SK-N-DZ (cell line): ENCODE data around the gene ISCU.

Source experiments
- DNase-seq: peaks from one replicate; pipeline ENCODE4 v3.0.0-alpha.2; 2015; ENCODE audit warnings: low spot score

The ISCU gene

DNA sequence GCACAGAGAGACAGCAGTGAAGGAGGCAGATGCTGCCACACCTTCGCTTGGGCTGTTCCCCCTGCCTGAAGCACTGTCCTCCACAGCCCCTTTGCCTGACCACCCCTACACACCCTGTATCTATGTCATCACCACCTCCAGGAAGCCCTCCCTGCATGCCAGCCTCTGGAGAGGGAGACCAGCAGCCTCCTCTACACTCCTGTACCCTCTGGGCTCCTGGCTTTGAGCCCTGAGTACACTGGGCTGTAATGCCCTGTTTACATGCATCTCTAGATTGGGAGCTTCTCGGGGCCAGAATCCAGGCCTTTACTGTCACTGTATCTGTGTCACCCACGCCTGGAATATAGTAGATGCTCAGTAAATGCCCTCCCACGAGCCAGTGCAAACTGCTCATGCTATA lies 41.3 kb downstream of the ISCU start:
- no peak for DNase-seq

DNA sequence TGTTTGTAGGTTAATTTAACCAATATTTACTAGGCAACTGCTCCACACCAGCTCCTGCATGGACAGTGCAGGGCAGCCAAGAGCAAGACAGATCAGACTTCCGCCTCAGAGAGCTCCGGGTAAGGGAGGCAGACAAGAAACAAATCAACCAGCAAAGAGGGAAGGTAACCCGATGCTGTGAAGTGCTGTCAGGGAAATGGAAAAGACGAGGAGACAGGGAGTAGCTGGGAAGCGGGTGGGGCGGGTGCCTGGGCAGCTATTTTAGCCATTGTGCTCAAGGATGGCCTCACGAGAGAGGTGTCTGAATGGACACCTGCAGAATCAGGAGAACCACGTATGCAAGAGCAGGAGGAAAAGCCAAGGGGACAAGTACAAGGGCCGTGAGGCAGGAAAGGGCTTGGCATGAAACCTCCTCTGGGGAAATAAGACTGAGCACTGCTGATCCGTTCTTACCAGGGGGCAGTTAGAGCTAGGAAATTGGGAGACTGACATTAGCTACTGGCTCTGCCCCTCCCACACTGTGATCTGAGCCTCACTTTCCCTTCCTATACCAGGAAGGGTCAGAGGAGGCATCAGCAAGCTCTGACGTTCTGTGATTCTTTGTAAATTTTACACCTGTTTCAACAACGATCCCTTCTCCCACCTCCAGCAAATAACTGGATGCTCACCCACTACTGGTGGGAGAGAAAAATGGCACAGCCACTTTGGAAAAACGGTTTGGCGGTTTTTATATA lies 42.0 kb downstream of the ISCU start:
- no peak for DNase-seq

DNA sequence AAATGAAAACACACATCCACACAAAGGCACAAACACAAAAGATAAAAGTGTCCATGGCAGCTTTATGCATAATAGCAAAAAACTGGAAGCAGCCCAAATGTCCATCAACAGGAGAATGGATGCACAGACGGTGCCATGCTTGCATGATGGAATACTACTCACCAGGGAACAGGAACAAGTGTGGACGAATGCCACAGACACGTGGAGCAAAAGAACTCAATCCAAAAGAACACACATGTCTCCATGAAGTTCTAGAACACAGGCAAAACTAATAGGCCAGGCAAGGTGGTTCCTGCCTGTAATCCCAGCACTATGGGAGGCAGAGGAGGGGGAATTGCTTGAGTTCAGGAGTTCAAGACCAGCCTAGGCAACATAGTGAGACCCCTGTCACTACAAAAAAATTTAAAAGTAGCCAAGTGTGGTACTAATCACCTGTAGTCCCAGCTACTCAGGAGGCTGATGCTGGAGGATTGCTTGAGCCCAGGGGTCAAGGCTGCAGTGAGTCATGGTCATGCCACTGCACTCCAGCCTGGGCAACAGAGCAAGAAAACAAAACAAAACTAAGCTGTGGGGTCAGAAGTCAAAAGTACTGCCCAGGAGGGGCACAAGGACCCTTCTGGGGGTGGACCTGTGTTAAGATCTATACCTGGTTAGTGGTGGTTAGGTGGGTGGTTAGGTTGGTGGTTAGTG lies 42.7 kb downstream of the ISCU start:
- no peak for DNase-seq

DNA sequence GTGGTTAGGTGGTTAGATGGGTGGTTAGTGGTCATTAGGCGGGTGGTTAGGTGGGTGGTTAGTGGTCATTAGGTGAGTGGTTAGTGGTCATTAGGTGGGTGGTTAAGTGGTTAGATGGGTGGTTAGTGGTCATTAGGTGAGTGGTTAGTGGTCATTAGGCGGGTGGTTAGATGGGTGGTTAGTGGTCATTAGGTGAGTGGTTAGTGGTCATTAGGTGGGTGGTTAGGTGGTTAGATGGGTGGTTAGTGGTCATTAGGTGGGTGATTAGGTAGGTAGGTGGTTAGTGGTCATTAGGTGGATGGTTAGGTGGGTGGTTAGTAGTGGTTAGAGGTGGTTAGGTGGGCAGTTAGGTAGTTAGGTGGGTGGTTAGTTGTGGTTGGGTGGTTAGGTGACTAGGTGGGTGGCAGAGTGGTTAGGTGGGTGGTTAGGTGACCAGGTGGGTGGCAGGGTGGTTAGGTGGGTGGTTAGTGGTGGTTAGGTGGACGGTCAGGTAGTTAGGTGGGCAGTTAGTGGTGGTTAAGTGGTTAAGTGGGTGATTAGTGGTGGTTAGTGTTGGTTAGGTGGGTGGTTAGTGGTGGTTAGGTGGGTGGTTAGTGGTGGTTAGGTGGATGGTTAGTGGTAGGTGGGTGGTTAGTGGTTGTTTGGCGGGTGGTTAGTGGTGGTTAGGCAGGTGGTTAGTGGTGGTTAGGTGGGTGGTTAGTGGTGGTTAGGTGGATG lies 43.5 kb downstream of the ISCU start:
- DNase-seq, result no peak

DNA sequence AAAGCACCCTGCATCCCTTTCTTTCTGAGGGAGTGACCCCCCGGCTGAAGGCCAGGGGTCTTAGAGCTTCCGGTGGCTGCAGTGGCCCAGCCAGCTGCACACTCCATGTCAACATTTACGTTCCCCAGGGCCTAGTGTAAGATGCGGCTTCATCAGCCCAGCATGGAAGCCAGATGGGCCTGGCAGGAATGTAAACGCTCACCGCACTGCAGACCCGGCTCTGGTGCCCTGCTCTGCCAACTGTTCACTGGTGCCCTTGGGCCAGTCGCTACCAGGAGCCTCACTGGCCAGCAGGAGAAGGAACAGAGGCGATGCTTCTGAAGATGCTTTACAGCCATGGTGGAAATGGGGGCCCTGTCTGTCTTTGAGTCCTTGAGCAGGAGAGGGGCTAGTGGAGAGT lies 44.1 kb downstream of the ISCU start:
- no peak for DNase-seq

DNA sequence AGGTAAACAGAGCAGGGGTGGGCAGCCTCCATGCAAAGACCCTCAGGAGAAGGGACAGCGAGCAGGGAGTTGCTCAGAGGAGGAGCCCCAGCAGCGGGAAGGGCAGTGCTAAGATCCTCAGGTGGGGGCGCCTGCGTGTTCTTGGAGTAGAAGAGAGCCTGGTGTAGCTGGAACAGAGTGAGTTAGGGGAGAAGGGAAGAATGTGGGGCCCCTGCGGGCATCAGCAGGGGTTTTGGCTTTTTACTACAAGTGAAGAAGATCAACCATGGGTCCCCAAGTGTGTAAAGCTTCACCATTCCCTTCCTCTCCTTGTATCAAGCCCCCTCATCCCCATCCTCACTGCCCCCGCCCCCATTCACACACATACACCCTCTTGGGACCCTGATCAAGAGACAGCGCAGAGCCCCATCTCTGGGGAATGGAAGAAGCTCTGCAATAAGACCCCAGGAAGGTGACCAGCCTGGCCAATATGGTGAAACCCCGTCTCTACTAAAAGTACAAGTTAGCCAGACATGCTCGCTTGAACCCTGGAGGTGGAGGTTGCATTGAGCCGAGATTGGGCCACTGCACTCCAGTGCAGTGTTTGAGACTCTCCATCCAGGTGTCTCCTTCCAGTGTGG lies 45.7 kb downstream of the ISCU start:
- no peak for DNase-seq

DNA sequence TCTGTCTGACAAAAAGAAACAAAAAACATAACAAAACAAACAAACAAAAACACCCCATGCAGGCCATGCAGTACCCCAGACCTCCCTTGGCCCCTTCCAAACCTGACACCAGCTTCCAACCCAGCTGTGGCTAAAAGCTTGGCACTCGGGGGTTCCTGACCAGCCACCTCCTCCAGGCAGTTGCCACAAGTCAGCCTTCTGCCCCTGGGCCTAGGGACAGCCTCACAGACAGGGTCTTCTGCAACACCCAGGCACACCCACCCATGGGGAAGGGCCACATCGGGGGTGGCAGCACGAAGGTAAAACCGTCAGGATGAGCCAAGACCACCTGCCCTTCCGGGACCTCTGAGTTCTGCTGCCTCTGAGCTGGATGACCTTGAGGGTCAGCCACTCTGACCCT lies 46.2 kb downstream of the ISCU start:
- DNase-seq, result no peak

DNA sequence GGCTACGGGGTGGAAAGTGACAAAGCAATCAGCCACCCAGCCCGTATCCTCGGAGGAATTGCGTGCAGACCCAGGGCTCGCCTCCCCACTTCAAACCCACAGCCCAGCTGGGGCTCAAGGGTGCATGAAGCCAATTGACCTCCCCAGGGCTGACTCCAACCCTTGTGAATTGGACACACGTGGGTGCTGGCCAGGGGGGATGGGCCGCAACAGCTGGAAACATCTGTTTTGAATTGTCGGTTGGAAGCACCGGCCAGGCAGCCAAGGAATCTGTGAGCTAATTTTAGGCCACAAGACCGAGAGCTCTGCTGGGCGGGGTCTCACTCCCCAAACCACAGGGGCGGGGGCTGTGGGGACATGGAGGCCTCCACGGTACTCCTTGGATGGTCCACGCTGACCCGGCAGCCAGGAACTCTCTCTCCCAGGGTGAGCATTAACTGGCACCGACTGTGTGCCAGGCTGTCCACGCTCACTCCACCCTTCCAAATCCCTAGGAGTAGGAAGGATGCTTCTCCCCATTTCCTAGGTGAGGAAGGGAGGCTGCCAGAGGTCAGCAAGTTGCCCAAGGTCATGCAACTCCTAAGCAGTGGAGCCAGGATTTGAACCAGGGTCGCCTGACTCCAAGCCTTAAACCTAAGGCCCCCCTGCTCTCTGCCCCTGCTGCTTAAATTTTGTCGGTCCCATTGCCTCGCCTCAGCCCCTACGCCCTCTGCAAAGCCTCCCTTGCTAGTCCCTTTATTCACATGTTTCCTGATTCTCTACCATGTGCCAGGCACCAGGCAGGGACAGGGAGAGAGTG lies 47.3 kb downstream of the ISCU start:
- no peak for DNase-seq

DNA sequence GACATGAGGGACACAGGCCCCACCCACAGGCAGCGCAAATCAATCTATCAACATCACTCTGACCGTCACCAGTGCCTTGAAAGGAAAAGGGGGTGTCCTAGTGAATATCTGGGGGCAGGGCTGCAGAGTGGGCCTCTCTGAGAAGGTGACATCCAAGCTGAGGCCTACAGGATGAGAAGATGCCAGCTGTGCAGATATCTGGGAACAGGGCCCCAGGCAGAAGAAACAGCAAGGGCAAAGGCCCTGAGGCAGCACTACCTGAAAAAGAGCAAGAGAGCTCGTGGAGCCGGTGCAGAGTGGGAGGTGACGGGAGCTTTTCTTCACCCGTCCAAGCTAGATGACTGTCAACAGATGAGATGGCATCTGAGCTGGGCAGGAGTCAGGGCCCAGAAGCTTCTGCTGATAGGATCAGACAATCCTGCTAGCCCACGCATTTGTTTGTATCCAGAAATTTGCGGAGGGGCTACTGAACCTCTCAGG lies 48.0 kb downstream of the ISCU start:
- DNase-seq, result no peak

DNA sequence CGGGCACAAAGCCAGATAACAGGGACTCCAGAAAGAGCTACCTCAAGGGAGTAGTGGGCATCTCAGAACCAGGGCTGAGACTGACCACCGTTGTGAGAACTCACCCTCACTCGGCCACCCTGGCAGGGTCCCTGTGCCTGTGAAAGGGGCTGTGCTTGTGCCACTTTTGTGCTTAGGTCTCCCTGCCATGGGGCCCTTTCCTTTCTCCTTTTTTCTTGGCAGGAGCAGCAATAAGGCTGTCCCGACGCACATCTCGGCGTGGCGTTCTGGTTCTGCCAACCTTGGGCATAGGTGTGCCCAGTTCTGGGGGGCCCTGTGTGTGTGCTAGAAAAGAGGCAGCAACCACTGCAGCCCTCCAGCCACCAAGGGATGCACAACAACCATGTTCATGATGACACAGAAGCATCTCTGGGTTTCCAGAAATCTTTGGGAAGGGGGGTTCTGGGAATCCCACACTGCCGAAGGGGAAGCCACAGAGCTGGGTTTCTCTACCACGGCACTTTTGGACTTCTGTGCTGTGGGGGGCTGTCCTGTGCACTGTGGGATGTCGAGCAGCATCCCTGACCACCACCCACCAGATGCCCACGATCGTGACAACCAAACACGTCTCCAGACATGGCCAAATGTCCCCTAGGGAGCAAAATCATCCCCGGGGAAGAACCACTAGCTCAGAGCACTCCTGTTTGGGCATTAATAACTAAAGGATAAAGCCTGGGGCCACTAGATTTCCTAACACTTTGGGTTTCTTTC lies 48.6 kb downstream of the ISCU start:
- no peak for DNase-seq

DNA sequence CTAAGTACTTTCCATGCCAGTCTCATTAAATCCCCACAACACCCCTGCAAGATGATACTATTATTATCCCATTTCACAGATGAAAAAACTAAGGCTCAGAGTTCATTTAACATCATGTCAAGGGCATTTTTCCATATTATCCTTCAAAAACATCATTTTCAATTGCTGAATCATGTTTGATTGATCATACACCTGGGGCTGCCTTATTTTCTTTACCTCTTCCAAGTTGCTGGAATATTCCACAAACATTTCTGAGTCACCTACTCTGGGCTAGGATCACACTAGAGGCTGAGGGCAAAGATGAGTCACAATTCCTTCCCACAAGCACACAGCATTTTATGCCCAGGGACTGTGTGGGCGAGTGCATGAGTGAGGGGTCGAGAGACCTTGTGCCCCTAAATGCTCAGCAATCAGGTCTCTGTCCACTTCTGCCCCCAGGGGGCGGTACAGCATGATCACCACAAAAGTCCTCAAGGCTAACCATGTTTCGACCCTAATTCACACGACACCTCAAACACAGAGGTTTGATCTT lies 49.6 kb downstream of the ISCU start:
- peak; percentile 55 for DNase-seq

DNA sequence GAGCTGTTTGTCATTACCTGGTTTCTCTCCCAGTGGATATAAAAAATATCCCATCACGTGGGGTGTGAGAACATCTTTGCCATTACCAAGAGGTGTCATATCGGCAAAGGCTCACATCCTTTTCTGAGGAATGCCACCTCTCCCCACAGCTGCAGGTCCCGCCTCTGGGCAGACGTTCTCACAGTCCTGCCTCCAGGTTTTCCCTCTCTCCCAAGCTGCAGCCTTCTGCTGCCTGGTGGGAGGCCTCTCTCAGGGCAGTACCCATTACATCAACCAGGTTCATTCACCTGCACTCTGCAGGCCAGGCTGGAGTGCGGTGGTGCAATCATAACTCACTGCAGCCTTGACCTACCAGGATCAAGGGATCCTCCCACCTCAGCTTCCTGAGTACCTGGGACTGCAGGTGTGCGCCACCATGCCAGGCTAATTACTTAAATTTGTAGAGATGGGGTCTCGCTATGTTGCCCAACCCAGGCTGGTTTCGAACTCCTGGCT lies 50.4 kb downstream of the ISCU start:
- no peak for DNase-seq

DNA sequence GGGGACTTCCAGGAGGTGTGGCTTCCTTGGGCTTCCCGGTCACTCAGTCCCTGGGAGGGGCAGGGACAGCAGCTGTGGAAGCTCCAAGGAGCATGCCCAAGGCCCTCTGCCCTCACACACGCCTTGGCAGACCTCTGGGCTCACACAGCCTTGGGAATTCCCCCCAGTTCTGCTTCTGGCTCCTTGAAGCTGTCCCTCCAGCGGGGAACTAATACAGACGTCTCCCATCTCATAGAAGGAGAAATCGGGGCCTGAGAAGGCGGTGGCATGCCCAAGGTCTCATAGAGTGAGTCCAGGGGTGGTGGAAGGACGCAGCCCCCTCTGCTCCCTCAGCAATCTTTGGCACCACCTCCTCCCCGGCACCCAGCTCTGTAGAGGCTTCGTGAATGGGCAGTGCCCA lies 51.2 kb downstream of the ISCU start:
- DNase-seq, result no peak

DNA sequence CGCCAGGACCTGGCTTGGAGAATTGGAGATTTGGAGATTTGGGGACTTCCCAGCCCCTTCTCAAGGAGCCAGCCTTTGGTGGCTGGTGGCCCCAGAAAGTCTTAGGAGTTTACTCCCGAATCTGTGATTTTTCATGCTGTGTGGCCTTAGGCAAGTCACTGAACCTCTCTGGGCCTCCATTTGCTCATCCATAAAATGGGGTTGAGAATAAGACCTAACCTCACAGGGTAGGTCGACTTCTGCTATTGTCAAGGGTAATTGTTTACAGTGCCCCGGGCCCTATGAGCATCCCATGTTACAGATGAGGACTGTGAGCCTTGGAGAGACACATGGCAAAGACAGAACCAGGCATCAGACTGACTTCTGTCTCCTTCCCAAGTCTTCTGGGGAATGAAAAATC lies 51.6 kb downstream of the ISCU start:
- DNase-seq, result no peak

DNA sequence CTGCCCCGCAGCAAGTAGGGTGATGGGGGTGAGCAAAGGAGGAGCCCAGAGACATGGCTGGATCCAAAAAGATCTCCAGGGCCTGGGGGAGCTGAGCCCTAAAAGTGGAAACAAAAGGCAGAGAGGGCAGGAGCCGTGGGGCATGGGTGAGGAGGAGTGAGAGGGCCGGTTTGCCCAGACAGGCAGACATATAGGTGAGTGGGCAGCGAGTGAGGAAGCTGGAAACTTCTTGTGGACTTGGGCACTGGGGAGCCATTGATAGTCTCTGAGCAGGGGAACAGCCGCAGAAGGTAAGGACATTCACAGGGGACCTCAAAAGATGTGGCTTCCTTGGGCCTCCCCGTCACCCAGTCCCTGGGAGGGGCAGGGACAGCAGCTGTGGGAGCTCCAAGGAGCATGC lies 52.2 kb downstream of the ISCU start:
- no peak for DNase-seq

DNA sequence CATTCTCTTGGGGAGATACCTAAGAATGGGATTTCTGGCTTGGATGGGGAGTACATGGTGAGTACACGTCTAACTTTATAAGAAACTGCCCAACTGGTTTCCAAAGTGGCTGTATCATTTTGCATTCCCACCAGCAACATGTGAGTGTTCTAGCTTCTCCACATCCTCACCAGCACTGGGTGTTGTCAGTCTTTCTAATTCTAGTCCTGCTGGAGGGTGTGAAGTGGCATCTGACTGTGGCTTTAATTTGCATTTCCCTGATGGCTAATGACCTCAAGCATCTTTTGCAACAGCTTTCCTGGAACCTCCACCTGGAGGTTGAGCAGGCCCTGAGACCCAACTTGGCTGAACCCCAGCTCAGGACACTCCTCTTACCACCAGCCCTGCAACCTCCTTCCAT lies 53.5 kb downstream of the ISCU start:
- DNase-seq, result no peak

DNA sequence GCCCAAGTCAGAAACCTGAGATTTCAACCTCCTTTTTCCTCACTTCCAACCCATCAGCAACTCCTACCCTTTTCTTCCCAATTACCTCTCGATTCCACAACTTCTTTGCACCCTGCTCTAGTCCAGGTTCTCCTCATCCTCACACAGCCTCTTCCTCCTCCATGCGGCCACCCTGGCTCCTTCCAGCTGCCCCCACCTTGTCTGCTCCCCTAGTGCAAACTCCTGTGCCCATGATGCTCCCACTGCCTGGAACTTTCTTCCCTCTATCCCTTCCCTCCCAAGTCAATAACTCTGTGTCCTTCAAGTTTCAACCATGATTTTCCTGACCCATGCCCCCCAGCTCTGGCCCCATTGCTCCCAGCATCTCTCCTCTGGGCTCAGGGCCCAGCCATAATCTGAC lies 54.0 kb downstream of the ISCU start:
- DNase-seq, result no peak

DNA sequence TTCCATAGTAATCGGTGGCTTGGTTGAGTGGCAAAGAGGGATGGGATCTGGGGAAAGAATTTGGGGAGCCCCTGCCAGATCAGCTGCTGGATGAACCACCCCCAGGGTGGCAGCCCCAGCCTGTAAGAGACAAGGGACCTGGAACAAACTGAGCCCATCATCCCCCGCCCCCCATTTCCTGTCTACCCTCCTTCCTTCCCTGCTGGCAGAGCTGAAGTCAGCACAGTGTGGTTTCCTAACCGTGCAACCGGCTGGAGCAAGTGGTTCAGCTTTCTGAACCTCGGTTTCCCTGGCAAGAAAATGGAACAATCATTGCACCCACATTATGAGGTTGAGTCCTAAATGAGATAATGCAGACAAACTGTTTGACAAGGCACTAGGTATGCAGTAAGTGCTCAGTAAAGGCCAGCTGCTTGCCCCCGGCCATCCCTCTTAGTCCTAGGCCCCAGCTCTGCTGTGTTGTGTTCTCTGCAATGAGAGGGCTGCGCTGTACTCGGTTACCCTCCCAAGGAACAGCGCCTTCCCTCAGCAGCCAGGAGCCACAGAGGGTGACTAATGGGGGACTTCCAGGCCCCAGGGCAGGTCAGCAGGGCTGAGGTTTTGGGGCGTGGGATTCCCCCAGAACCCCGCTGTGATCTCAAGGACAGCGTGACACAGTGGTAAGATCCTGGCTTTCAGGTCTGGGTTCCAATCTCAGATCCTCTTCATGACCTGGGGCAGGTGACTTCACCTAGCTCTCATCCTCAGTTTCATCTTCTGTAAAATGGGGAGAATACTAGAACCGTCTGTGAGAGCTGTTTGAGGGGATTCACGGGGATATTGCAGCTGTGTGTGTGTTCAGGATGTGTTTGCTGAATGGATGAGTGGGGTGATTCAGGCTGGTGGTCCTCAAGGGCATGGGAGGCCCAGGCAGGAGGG lies 54.8 kb downstream of the ISCU start:
- DNase-seq, result no peak
